Sciatic nerve (tissue), 2 donors: Measurements from ENCODE around the gene DGKB. TPM values are rescaled to one million over a fixed set of nuclear protein-coding genes. Genes with fewer than 3 reads are reported as not detected.

Source experiments
- ATAC-seq: fragments of 200-7000 bp; cut with Tn5 transposase; one replicate; pipeline ENCODE4 v1.9.1; 2020; ENCODE audit warnings: mild to moderate bottlenecking, moderate library complexity
- DNase-seq: peaks from one replicate; pipeline ENCODE4 v3.0.0-alpha.2; 2020; ENCODE audit warnings: low spot score
- intact Hi-C: fragments of 100-400 bp; cut with DNase I; formaldehyde crosslinking; loops from one replicate; pipeline ENCODE4 v1.14.2; 2022
- total RNA-seq: library from RNA; stranded (reverse); fragmentation: NEBNext Ultra II Directional; extraction: Animal tissue kit (Norgen Biotek cat#: 25700); gene quantifications from one replicate; pipeline ENCODE4 v1.2.1, GENCODE V29; 2021
- donor health status: DM: no; HTN: no; CAD: no.
- donor health status: DM: no; HTN: no; CAD: no.

The DGKB gene
- total RNA-seq, 1 donor from 2014 or later: 3.6 TPM

GRCh38 chr7:14377646-14378266 is 524.8 kb downstream of the DGKB start:
- no peak for DNase-seq
- intact Hi-C loops: no loop called here
- ATAC-seq: peak; percentile 84

DNA sequence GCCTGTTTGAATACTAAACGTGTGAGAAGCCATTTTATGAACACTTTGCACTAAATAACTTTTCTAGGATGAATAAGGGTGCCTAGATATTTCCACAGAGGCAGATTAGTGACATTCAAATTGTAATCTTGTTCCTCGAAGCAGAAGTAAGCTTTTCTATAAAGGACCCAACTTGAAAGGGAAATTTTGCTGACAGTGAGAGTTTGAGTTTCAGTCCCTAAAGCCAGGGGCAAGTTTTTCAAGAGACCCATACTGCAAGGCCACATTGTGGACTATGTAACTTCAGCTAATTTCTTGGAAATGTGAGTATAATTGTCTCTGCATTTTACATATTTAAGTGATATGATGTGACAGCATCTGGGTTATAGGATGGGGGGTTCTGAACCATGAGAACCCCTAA is 525.8 kb downstream of the DGKB start:
- DNase-seq: no peak
- intact Hi-C loops: no loop called here
- no peak for ATAC-seq

DNA sequence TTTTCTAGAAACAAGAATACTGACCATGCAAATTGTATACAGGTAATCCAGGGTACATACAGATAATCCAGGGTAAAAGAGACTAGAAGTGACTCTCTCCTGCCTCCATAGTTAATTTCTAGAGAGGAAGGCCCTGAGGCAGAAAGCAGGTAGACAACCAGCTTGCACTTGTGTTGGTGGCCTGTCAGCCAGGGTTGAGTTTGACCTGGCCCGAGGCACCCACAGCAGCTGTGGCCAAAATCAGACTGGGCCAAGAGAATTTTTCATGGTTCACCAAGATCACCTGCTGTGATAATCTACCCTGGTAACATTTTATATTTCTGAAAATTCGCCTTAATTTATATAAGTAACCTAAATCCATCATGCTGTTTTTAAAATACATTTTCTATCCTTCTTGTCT is 526.6 kb downstream of the DGKB start:
- ATAC-seq (no peak), DNase-seq (no peak)
- intact Hi-C loops: no loop called here

DNA sequence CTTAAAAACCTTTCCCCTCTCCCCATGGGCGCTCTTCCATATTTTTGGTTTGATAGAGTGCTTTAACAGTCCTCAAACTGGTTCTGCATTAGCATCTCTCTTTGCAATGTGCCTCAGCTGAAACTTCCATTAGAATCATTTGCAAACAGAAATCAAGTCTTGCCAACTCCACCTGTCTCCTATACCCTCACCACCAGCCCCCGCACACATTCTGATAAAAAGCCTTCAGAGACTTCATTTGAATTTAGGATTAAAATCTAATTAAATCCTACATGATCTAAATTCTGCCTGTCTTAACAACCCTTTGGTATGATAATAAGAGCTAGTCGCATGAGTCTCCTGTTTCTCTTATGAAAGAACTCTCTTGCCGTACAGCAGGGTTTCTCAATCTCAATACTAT is 528.2 kb downstream of the DGKB start:
- intact Hi-C loops: no loop called here
- DNase-seq (no peak), ATAC-seq (no peak)

DNA sequence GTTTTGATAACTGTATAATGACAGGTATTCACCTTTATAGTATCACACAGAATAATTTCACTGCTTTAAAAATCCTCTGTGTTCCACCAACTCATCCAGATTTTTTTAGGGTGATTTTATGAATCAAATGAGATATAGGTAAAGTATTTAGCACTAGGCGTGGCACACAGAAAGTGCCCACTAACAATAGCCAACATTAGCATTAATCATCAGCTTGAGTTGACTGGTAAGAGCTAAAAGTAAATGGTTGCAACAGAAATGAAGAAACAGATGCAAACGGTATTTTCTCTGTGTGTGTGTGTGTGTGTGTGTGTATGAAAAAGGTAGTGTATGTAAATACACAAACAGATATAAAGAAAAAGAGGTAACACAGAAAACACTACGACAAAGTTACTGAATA is 534.3 kb downstream of the DGKB start:
- intact Hi-C loops: no loop called here
- DNase-seq (no peak), ATAC-seq (no peak)

GRCh38 chr7:14351167-14351566 is 551.4 kb downstream of the DGKB start:
- ATAC-seq (peak; percentile 66), DNase-seq (no peak)
- intact Hi-C loops: no loop called here

GRCh38 chr7:14341200-14341775 is 561.3 kb downstream of the DGKB start:
- intact Hi-C loops: no loop called here
- no peak for ATAC-seq
- DNase-seq: no peak

DNA sequence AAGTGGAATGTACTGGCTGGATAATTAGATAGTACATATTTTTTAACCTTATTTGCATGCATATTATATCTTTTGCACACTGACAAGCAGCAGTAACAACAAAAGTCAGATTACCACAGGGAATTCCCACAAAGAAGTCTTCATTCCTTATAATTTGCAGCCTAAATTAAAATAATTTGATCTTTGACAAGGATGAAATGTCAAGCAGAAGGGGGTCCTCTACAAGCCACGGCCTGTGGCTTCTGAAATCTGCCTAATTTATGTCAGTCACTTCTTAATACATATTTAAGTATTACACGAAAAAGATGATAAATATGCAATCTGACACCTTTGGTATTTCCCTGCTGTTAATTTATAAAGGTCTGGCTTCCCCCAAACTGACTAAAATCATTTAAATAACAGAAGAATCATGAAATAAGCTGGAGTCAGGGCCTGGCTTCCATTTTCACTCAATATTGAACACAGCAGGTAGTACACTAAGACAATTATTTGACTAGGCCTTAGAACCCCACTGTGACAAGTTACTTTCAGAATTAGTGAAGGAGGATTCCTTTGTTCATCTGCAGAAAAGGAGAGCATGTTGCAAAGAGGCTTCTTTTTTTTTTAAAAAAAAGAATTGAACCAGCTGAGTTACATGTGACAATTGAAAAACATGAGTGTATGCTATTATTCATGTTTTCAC is 562.0 kb downstream of the DGKB start:
- ATAC-seq (no peak), DNase-seq (no peak)
- intact Hi-C loops: no loop called here

GRCh38 chr7:14339861-14340260 is 562.7 kb downstream of the DGKB start:
- intact Hi-C loops: no loop called here
- ATAC-seq: peak; percentile 62

DNA sequence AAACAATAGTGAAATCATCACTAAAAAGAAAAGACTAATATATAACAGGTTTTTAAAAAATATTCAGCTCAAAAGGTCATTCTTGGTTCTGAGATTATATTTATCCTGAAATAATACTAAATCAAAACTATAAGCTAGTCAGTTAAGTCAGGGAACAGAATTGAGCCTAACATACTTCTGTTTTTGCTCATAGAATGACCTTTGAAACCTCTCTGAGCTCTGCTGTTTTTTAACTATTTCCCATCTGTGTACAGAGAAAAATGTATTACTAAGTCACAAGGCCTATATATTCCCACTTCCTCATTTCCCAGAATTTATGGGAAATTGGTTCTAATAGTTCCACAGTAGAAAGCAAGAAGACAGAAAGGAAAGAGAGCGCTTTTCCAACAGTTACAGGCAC is 566.3 kb downstream of the DGKB start:
- no peak for ATAC-seq
- intact Hi-C loops: no loop called here

More at GRCh38 chr7:14339861-14340260, 562.7 kb downstream of the DGKB start:
- no peak for DNase-seq

GRCh38 chr7:14332155-14332554 is 570.4 kb downstream of the DGKB start:
- ATAC-seq (no peak), DNase-seq (no peak)
- intact Hi-C loops: no loop called here

More for the DNA sequence above, 566.3 kb downstream of the DGKB start:
- DNase-seq: no peak

- ATAC-seq (no peak), DNase-seq (no peak)
- intact Hi-C loops: no loop called here
These were observed 577.8 kb downstream of the DGKB start for GRCh38 chr7:14324767-14325166.

DNA sequence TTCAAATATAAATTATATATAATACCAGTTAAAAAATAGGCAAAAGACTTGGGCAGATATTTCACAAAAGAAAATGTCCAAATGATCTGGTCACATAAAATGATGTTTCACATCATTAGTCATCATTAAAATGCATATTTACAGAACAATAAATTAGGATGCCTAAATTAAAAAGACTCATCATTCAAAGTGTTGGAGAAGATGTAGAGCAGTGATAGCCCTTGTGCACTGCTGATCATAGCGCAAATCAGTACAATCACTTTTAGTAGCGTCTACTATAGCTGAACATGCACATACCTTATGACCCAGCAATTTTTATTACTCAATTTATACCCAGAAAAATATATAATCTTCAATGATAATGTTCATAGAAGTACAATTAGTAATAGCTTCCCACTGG is 579.8 kb downstream of the DGKB start:
- no peak for ATAC-seq
- no peak for DNase-seq
- intact Hi-C loops: no loop called here

DNA sequence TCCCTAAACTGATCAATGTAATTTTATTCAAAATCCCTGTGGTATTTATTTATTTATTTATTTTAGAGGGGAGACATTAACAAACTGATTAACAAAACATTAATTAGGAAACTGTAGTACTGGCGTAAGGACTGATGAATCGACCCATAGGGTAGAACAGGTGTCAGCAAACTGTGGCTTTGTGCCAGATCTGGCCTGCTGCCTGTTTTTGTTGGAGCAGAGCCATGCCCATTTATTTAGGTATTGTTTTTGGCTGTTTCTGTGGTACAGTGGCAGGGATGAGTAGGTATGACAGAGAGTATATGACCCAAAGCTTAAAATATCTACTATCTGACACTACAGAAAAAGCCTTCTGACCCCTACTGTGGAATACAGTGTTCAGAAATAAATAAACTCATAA is 580.6 kb downstream of the DGKB start:
- ATAC-seq (no peak), DNase-seq (no peak)
- intact Hi-C loops: no loop called here

GRCh38 chr7:14309432-14309831 is 593.1 kb downstream of the DGKB start:
- ATAC-seq (no peak), DNase-seq (no peak)

DNA sequence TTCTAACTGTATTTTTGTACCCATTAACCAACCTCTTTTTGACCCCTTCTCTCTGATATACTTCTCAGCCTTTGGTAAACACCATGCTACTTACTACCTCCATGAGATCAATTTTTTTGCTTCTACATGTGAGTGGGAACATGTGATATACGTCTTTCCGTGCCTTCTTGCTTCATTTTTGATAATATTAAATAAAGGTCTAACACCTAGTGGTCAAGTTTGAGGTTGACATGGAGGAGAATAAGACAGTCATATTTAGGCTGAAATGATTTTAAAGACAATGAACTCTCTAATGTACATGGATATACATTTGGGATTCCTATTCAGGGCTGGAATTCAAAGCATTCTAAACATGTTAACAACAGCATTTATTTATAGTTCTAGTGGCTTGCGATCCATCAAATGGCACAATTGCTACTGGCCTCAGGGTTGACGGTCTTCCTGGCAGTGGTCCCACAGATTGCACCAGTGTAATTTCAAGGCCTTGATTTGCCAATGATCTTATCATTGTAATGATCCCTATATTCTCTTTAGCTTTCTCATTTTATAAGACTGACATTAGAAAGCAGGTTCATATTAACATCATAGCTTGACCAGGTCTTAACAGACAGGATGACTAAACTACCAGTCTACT is 597.2 kb downstream of the DGKB start:
- intact Hi-C loops: no loop called here
- ATAC-seq (no peak), DNase-seq (no peak)

More at GRCh38 chr7:14309432-14309831, 593.1 kb downstream of the DGKB start:
- intact Hi-C loops: no loop called here

DNA sequence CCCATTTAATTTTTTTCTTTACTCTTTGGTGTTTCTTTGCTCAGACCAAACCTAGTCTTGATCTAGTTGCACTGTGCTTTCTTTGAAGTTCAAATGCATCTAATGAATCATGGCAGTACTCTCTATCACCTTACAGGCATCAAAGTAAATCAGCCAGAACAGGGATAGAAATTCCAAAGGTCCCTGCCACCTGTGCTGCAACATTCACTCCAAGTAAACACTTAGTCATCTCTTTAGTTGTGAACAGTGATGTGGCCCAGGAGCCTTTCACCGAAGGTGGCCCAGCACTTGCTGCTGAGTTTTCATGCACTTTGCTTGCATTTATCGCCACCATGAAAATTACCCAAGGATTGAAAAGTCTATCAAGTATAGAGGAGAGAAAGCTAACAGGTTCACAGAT is 599.0 kb downstream of the DGKB start:
- ATAC-seq (no peak), DNase-seq (no peak)
- intact Hi-C loops: no loop called here

DNA sequence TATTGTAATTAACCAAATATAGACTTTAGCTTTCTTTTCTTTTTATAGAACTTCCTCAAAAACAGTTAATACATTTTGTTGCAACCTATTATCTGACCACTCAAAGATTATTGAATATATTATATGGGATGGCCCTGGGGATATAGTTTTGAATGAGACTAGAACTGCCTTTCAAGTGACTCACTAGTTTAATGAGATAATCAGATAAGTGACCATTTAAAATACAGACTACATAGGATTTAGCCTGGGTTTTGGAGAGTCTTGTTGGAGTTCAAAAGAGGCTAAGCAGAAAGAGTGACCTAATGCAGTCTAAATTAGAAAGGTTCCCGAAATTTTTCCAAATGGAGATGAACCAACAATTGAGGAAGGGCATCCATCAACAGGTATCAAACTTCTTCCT is 607.9 kb downstream of the DGKB start:
- intact Hi-C loops: no loop called here
- DNase-seq (no peak), ATAC-seq (no peak)

DNA sequence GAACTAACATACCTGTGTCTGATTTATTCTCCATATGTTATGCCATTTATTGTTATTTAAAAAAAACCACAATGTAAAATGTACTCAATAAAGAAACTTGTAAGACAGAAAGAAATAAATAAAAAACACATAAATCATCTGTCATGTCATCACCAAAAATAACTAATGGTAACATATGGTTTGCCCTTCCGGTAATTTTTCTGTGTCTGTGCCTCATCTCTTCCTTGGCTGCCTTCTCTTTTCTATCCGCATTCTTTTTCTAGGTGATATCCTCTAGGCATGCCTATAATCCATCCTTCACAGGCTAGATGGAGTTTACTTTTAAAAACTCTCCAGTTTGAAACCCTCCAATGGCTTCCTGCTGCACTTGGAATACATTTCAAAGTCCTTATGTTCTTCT is 609.1 kb downstream of the DGKB start:
- intact Hi-C loops: no loop called here
- DNase-seq: no peak
- no peak for ATAC-seq

GRCh38 chr7:14292737-14293136 is 609.8 kb downstream of the DGKB start:
- no peak for DNase-seq
- intact Hi-C loops: no loop called here
- ATAC-seq: no peak
